Stomach (tissue), 4 donors: ENCODE results near the gene CLTRN.

ENCODE experiments used
- EP300 ChIP-seq: sonication (generic); formaldehyde crosslinking; IDR thresholded peaks from one replicate; pipeline ENCODE4 v1.6.1; 2017; ENCODE audit warnings: antibody characterized with exemption
- POLR2A ChIP-seq, 4 donors: fragments of 450-650 bp; IDR thresholded peaks; one replicate each; pipeline ENCODE4 v1.6.1; 2016; ENCODE audit warnings: antibody characterized with exemption in 4 of 4, control low read depth in 2 of 4, mild to moderate bottlenecking in 1 of 4, moderate library complexity in 1 of 4
- TF ChIP-seq, protein P1 (sequence below), 7 experiments: fragments of 450-650 bp in 4 of 7; fragments of 200-600 bp in 3 of 7; sonication (generic) in 3 of 7; IDR thresholded peaks; one replicate each; pipeline ENCODE4 v1.5.1; 2016 to 2019; ENCODE audit warnings: antibody characterized with exemption in 7 of 7, control low read depth in 2 of 7, mild to moderate bottlenecking in 1 of 7

DNA sequence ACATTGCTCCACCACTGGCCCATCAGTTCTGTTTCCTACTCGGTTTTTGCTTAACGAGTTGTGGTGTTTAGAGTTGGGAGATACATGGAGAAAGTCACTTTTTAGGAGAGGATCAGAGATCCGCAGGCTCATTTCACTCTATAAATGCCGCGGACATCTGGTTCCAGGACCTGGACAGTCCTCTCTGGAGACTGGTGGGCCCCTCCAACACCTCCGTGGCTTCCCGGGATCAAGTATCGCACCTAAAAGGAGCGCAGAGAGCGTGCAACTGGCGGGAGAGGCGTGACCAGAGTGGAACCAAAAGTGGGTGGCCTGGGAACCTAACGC is 9.9 kb upstream of the CLTRN start:
- TF ChIP-seq, protein P1, sequence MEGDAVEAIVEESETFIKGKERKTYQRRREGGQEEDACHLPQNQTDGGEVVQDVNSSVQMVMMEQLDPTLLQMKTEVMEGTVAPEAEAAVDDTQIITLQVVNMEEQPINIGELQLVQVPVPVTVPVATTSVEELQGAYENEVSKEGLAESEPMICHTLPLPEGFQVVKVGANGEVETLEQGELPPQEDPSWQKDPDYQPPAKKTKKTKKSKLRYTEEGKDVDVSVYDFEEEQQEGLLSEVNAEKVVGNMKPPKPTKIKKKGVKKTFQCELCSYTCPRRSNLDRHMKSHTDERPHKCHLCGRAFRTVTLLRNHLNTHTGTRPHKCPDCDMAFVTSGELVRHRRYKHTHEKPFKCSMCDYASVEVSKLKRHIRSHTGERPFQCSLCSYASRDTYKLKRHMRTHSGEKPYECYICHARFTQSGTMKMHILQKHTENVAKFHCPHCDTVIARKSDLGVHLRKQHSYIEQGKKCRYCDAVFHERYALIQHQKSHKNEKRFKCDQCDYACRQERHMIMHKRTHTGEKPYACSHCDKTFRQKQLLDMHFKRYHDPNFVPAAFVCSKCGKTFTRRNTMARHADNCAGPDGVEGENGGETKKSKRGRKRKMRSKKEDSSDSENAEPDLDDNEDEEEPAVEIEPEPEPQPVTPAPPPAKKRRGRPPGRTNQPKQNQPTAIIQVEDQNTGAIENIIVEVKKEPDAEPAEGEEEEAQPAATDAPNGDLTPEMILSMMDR (IDR thresholded peaks at IDR 0.05) = no peak
- TF ChIP-seq POLR2A (IDR thresholded peaks at IDR 0.05) (no peak), EP300 (no peak)
